ENCODE measurements around the gene ATG16L2.

GRCh38 chr11:72776844-72777754, 37.1 kb upstream of the ATG16L2 start:
- TF ChIP-seq MXI1 (conservative IDR thresholded peaks at IDR 0.05; ENCODE audit: poor library complexity, severe bottlenecking) (no peak), CTCF (IDR thresholded peaks at IDR 0.05; ENCODE audit: poor library complexity, severe bottlenecking) (no peak), EP300 (conservative IDR thresholded peaks at IDR 0.05; ENCODE audit: poor library complexity, severe bottlenecking) (no peak), EZH2 (IDR thresholded peaks at IDR 0.05; ENCODE audit: borderline replicate concordance, insufficient read depth, low read length, poor library complexity, severe bottlenecking) (no peak), RAD21 (conservative IDR thresholded peaks at IDR 0.05) (no peak), POLR2AphosphoS5 (IDR thresholded peaks at IDR 0.05) (no peak), TAF1 (IDR thresholded peaks at IDR 0.05; ENCODE audit: low read depth) (no peak)
